Activated CD4-positive, alpha-beta T cell treated with anti-CD3 and anti-CD28 coated beads, Interleukin-2, amount 50 U/mL, for 24 hours (primary cell): ENCODE measurements around the gene JPT2.
"Not testable (repeated sequence)": the region's sequence is repeated elsewhere in the genome, so short reads cannot be mapped to it uniquely, and the experiment has no call there.

Source experiments
- DNase-seq, 2 donors: peaks; one replicate each; pipeline ENCODE4 v3.0.0-alpha.2; 2020; ENCODE audit warnings: low read depth in 1 of 2, low spot score in 1 of 2

Gene JPT2

DNA sequence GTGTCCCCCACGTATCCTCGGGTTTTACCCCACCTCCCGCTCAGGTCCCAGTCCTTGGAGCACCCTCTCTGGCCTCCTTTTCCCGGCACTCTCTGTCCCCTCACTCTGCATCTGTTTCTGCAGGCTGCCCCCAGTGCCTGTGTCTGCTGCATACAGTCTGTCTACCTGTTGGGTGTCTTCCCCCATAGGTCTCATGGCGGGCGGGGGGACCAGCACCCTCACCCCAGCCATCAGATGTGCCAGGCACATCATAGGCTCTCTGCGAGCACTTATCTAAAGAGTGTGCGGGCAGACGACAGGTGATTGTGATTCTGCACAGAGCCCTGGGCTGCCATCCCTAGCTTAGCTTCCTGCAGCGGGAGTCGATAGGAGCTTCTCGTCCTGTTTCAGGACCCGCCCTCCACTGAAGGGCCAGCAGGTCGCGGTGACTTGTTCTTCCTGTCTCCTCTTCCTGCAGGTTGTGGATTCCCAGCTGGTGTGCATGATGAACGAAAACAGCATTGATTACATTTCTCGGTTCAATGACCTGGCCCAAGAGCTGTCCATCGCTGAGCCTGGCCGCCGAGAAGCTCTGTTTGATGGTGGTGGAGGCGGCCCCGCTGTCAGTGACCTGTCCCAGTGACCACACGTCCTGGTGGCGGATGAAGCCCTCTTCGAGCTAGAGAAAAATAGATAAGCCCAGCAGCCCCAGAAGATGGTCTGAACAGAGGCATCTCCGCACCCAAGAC, 4.5 kb upstream of the JPT2 start:
- no peak for DNase-seq

DNA sequence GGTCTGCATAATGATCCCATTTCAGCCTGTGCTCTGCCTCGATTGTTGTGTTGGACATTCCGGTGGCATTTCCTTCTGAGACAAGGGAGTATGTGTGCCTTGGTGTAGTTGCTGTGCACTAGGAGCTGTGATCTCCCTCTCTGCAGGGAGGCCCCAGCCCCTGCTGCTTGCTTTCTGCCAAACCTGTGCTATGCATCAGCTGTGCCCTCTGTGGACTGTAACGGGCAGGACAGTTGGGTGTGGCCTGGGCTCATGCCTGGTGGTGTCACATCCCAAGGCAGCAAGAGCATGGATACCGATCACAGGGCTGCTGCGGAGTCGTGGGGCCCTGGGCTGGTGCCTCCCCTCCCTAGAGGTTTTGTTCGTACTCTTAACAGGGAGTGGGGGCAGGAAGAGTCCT, 3.8 kb upstream of the JPT2 start:
- no peak for DNase-seq

DNA sequence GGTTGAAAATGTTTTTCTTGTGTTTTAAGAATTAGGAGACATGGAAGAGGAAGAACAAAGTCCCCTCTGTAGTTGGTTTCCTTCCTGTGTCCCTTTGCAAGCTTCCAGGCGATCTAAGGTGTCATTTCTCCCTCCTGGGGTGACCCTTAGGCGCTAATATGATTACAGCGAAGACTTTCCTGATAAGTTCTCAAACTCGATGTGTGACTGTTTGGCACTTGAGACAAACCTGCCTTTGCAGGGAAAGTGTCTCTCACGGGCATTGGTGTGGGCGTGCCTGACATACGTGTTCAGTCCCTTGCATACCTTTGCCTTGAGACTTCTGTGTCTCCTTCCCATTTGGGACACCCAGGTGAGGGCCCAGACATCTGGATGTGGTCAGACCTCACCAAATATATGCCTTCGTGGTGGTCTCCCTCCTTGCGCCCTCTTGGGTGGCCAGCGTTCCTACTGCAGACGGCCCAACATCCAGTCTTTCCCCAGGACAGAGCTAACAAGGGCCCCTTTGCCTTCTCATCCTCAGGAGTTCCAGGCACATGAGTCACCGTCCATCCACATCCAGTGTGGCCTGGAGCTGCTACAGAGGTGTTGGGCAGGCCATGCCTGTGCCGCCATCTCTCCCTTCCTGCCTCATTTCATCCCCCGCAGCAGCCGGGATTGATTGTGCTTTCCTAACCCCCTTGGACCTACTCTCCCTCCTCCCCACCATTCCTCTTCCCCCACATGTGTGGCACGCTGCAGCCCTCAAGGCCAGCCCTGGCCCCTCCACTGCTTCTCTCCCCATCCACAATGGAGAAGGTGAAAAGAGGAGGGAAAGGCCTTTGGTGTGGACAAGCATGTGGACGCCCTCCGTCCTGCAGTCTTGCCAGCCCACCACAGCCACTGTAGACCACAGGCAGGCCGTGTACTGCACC, 3.1 kb upstream of the JPT2 start:
- DNase-seq: no peak

DNA sequence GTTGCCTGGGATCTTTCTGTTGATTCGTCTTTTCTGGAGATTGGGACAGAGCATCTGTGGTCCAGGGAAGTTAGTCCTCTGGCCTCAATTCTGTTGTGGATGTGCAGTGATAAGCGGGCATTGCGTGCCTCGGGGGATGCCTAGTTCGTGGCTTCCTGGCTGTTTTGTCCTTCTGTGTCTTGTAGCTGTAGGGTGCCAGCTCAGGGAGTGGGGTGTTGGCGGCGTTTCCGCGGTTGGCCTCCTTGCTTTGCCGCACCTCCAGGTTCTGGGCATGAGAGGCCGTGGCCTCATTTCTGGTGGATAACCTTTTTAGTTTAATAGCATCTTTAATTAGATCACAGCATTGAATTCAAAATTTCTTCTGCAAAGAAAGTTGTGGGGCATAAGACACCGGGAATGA, 1.4 kb upstream of the JPT2 start:
- no peak for DNase-seq

DNA sequence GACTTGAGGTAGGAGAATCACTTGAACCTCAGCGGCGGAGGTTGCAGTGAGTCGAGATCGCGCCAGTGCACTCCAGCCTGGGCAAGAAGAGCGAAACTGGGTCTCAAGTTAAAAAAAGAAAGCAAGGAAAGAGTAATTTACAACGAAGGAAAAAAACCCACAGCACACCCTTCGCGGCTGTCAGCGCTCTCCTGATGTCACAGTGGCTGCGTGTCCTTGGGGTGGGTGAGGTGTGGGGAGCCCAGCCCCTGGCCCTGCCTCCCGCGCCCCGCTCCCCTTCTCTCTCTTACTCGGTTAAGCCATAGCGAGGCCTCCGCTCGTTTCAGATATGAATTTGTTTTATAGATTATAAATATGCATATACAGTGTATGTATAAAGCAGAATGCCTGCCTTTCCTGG, 740 bp upstream of the JPT2 start:
- no peak for DNase-seq

DNA sequence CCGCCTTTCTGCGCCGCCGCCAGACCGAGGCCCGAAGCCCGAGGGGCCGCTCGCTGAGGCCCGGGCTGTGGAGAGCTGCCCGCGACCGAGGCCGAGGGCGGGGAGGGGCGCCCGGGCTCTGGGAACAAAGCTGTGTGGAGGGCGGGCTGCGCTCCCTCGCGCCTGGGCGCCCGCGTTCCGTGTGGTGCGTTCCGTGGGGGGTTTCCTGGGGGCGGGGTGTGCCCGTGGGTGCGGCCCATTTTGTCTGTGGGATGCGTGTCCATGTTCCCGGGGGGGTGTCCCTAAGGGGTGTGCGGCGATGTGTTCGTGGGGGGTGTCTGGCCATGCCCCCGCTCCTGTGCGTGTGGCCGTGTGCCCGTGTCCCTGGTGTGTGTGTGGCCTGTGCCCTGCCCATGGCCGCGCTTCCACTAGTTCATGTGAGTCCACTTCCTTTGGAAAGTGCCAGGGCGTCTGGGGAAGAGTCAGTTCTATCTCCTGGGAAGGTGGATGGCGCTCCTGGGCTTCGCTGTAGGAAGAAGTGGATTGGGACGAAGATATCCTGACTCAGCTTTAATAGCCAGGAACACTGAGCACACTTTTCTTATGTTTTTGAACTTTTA, 520 bp downstream of the JPT2 start:
- DNase-seq: peak; percentile 23 to 25

DNA sequence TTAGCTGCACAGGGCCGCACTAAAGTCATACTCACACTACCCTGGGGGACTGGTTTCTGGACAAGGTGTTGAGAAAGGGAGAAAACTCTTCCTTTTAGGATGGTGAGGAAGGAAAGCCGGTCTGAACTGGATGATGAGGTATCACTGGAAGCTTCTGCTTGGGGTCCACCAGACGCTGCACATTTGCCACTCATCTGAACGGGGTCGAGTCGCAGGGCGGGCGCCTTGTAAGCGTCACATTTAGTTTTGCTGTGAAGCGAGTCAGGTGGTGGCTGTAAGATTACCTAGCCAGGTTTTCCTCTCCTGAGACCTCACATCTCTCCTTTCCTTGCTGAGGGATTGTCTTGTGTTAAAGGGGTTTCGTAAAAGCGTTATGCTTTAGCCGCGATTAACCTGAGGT, 2.3 kb downstream of the JPT2 start:
- no peak for DNase-seq

DNA sequence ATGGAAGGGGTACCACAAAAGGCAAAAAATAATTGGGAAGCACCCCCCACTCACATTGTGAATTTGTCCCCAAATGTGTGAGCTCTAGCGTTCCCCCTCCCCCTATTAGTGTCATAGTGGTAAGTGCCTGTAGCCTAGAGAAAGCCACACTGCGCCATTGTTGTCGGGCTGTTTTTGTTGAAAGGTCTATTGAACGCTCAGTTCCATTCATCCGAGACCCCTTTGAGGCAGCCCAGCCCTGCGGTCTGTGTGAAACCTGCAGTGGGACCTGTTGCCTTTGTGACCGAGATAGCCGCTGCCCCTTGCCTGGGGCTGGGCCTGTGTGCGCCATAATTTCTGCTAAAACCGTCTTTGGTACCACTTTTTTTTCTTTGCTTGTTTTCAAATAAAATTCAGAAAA, 3.0 kb downstream of the JPT2 start:
- no peak for DNase-seq

DNA sequence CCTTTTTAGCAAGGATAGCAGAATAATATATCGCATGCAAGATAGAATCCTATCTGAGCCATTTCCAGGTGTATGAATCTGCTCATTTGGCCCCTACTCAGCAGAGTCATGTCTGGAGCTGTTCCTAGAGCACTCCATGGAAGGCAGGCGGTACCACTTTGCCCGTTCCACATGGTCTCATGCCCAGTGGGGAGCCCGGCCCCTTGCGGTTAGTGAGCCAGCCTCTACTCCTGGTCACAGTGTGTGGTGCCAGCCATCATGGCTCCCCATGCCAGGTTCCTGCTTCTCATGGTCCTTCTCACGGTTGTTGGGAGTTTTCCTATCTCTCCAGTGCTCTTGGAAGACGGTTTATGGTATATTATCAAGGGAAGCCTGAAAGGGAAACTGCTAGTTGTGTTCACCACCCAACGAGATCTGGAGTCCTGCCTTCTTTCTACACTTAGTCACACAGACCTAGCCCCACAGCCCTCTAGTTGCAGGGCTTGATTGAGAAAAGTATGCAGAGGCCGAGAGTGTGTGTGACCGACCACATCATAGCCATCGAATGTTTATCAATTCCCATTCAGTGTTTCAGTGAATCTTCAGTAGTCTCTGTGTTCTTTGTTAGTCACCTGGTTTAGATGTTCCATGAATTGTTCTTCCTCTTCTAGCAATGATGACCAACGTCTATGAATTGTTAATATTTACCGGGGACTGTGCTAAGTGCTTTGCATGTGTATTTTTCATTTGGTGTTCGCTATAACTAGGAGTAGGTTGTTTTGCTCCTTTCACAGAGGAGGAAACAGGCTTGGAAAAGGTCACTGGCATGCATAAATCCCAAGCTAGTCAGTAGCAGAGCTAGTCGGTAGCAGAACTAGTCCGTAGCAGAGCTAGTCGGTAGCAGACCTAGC, 9.6 kb downstream of the JPT2 start:
- no peak for DNase-seq

DNA sequence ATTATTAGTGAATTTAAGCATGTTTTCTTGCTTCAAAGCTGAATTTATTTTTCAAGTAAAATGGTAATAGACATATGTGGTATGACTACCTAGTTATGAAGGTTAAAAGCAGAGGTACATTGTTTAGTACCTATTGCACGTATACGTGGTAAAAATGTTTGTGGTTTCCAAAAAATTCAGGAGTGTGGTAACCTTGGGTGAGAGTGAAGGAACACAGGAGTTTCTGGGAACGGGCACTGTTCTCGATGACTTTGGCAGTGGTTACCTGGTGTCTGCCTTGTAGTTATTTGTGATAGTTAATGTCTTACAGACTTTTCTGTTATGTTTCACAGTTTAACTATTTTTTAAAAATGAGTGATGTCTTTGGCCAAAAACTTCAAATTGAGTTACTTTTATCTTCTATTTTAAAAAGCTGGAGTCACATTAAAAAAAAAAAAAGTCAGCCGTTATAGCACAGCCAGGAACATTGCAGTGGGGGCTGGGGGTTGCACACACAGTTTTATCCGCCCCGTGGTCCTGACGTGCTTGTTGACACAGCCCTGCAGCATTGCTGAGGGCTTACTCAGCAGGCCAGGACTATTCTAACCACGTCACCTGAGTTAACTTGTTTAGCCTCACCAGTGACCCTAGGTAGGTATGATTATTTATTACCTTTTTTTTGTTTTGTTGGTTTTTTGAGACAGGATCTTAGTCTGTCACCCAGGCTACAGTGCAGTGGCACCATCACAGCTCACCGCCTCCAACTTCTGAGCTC, 10.9 kb downstream of the JPT2 start:
- no peak for DNase-seq

DNA sequence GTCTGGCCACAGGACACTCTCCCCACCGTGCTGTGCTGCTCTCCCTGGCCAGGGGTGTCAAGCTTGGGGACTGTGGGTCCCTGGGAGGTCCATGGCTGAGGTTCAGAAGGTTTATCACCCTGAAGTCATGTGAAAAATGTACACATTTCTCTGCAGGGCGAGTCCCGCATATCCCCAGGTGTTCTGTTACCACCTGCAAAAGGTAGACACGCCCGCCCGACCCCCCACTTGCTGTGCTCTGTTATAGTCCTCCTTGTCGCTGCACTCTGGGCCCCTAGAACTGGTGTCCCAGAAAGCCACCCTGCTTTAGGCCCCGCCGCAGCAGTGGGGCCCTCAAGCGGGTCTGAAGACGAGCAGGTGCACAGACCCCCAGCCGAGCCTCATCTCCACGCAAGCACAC, 11.8 kb downstream of the JPT2 start:
- no peak for DNase-seq

DNA sequence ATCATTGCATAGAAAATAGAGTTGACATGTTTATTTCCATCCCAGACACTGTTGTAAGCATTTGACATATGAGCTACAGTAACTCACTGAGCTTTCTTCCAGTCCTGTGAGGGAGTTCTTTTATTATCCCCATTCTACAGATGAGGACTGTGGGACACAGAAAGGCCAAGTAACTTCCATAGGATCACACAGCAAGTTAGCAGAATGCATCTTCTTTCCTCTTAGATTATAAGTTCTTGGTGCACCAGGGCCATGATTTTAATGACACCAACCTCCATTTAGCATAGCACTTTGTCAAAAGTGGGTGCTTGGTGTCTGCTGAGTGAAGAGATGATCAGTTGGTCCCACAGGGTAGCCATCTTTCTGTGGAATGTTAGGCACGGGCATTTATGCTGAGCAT, 12.7 kb downstream of the JPT2 start:
- DNase-seq: no peak

DNA sequence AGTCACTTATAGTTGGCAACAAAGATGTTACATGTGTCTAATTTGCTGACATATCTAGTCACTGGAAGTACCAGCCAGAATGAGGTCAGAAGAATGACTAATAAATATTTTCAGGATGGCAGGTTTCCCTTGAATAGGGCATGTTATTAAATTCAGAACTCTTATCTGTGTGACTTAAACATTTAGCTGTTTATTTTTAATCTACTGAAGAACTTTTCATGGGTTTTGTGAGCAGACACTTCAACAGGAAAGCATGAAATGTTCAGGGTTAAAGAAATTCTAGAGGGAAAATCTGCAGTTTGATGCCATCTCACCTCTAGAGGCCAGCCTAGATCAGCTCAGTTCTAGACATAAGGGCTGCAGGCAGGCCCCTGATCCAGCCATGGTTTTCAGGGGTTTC, 13.2 kb downstream of the JPT2 start:
- no peak for DNase-seq

DNA sequence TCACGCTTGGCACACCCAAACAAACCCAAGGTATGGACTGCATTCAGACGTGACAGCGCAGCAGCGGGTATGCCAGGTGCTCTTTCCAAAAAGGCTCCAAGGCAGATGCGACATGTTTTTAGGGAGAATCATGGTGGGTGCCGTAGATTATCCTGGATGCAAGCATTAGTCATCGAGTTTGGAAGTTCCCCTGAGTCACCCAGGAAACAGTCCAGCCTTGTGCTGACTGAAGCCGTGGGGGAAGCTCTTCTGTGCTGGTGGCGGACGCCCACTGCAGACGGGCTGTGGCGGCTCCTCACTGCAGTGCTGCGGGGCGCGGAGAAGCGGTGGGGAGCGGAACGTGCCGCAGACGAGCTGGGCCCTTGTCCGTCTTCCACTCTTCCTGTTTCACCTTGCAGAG, 13.9 kb downstream of the JPT2 start:
- no peak for DNase-seq

DNA sequence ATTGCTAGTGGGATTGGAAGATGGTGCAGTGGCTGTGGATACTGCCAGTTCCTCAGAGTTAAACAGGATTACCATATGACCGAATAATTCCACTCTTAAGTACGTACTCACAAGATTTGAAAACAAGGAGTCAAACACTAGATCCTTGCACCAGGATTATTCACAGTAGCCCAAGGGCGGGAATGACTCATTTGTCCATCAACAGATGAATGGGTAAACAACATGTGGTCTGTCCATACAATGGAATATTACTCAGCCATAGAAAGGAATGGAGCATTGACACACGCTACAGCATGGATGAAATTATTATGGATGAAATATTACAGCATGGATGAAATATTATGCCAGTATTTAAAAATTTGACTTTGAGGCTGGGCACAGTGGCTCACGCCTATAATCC, 18.8 kb downstream of the JPT2 start:
- no peak for DNase-seq

DNA sequence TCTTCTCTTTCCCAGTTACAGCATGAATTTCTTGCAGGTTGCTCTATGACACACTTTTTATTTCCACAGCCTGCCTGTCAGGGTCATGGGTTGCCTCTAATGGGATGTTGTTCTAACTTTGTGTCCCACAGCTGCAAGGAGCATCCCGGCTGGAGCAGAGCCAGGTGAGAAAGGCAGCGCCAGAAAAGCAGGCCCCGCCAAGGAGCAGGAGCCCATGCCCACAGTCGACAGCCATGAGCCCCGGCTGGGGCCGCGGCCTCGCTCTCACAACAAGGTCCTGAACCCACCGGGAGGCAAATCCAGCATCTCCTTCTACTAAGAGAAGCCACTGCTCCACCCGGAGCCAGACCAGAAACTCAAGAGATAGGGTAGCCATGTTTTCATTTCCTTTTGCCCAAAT, 20.6 kb downstream of the JPT2 start:
- no peak for DNase-seq

DNA sequence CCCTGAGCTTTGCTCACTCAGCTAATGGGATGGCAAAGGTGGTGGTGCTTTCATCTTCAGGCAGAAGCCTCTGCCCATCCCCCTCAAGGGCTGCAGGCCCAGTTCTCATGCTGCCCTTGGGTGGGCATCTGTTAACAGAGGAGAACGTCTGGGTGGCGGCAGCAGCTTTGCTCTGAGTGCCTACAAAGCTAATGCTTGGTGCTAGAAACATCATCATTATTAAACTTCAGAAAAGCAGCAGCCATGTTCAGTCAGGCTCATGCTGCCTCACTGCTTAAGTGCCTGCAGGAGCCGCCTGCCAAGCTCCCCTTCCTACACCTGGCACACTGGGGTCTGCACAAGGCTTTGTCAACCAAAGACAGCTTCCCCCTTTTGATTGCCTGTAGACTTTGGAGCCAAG, 22.2 kb downstream of the JPT2 start:
- no peak for DNase-seq

DNA sequence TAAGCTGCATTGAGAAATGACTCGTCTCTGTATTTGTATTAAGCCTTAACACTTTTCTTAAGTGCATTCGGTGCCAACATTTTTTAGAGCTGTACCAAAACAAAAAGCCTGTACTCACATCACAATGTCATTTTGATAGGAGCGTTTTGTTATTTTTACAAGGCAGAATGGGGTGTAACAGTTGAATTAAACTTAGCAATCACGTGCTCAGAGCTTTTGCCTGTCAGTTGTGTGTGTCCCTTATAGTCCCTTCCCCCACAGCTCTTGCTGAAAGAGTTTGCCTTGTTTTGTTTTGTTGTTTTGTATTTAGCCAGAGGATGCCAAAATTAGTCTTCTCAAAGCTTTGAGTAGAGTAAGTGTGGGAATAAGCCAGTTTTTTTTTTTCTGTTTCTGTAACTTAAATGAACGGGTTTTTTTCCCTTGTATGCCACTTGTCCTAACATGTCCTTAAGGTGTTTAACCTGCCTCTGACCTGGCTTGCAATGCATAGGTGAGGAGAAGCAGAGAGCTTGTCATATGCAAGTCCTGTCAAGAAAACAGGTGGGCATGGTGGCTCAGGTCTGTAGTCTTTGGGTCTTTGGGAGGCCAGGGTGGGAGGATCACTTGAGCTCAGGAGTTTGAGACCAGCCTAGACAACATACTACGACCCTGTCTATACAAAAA, 23.3 kb downstream of the JPT2 start:
- no peak for DNase-seq

DNA sequence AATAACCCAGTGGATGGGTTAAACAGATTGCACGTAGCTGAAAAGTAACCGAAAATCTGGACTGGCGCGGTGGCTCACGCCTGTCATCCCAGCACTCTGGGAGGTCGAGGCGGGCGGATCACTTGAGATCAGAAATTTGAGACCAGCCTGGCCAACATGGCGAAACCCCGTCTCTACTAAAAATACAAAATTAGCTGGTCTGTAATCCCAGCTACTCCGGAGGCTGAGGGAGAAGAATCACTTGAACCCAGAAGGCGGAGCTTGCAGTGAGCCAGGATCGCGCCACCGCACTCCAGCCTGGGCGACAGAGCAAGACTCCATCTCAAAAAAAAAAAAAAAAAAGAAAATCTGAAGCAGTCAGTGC, 27.2 kb downstream of the JPT2 start:
- not testable (repeated sequence) for DNase-seq
